GM10847 (cell line): ENCODE data around the gene NTM.

Experiments
- POLR2A ChIP-seq: IDR thresholded peaks from 2 replicates; pipeline ENCODE4 v1.6.1; 2011; ENCODE audit not compliant: insufficient read length; ENCODE audit errors: extremely low read depth

Gene NTM

DNA sequence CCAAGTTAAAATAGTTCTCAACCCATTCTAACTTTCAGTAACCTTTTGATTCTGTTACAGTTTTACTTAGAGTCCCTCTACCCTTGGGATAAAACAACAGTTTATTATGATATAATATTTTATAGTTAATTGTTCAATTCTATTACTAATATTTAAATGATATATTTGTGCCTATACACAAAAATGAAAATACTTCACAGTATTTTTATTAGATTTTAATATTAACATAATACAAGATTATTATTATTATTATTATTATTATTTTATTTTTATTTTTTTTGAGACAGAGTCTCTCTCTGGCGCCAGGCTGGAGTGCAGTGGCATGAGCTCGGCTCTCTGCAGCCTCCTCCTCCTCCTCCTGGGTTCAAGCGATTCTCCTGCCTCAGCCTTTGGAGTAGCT is 416.7 kb downstream of the NTM start:
- TF ChIP-seq POLR2A, result no peak

DNA sequence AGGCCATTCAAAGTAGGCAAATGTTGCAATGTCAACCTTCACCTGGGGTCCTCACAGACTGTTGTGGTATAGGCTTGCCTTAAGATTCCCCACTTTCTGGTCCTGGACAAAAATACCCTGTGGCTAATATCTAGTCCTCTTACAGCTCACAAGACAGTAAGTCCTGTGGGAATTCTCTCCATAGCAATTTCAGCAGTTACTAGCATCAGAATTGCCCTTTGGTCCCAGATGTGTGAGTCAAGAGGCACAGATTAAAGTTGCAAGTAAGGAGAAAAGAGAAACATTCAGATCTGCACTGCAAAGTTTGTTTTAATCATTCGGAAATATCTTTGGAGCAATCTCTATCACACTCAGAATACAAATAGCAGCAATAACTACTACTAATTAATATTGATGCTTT is 420.2 kb downstream of the NTM start:
- TF ChIP-seq POLR2A, result no peak

DNA sequence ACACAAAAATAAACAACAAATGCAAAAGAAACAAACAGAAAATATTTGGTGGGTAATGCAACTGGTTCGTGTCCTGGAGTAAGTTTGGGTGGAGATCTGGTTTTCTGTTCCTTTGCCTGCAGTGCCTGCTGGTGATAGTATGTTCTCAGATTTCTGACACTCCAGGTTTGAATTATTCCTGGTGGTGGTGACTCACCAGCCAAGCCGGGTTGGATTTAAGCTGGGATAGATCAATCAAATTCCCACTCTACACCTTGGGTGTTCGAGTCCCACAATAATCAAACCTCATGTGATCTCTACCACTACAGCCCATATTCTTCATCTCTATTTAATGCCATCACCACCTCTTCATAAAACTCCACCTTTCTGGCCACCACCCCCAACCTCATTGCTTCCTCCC is 421.8 kb downstream of the NTM start:
- TF ChIP-seq POLR2A, result no peak

DNA sequence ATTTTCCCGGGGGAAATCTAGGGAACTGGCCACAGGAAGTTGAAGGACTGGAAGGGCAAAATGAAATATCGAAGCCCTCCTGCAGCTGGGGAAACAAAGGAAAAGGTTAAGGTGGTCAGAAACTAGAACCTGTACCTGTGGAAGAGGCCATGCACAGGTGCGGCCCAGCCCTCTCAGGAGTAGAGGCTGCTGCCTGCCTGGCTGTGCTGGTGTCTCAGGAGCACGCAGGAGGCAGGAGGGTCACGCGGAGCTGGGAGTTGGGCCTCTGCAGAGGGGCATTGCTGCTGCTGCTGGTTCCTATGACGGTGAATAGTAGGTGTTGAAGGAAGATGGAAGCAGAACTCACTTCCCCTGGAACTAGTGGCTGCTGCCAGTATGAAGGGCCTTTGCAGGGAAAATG is 425.7 kb downstream of the NTM start:
- no peak for TF ChIP-seq POLR2A

- no peak for TF ChIP-seq POLR2A
Observed at GRCh38 chr11:131796541-131796940, 426.1 kb downstream of the NTM start.

GRCh38 chr11:131800452-131800851 is 430.0 kb downstream of the NTM start:
- no peak for TF ChIP-seq POLR2A

DNA sequence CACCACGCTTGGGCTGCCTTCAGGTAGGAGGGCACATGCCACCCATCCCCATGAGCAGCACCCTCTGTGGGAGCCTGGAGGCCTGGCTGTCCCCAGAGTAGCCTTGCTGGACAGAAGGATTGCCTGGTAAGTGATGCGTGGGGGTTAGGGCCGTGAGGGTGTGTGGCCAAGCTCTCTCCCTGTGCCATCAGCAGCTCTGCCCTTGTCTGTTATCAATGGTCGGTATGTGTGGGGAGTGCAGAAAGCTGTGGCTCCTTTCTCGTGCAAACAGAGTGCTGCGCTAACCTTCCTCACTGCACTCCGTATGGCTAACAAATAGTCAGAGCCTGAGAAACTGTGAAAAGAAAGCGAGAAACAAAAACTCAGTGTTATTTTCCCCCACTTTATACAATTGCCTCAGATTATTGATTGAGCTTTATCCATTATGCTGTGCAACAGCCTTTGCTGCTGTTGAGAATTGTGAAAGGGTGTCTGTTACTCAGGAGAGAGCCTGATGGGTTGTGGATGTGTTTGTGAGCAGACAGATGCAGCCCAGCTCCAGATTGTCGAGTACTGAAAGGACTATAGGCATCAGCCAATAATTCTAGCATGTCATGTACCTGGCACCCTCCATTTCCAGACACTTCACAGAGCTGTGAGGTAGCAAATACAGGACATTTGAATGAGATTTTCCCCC is 432.2 kb downstream of the NTM start:
- TF ChIP-seq POLR2A, result no peak

- no peak for TF ChIP-seq POLR2A
Observed at GRCh38 chr11:131807876-131808275, 437.5 kb downstream of the NTM start.

- no peak for TF ChIP-seq POLR2A
Observed at GRCh38 chr11:131808470-131808869, 438.1 kb downstream of the NTM start.

DNA sequence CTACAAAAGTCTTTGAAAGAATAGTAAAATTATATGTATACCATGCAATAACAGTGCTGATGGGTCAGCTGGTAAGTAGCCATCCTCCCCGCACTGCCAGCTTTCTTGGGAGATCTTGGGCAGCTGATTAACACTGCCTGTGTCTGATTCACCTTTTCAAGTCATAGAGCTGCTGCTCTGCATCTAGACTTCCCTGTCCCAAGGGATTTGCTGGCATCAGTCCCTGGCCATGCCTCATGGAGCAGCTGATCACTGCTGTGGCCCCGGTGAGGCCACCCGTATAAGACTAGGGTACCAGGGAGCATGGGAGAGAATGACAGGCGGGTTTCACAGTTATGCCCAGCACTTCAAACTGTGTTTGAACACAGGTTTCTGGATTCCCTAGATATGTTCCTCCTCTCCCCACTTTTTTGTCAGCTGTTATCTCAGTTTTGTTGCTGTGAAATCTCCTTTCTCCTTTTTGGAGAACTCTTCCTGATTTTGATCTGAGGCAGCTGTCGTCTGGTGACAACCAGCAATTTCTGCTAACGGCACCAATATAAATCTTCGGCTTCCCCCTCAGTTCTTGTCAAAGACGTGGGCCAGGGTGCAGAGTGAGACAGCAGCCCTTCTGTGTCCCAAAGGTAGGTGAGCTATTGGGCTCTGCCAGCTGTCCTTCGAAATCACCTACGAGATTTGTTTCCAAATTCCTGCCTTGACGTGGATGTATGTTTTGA is 438.9 kb downstream of the NTM start:
- no peak for TF ChIP-seq POLR2A

- TF ChIP-seq POLR2A, result no peak
Observed at GRCh38 chr11:131810541-131810940, 440.1 kb downstream of the NTM start.

- TF ChIP-seq POLR2A, result no peak
Observed at GRCh38 chr11:131811383-131811782, 441.0 kb downstream of the NTM start.

GRCh38 chr11:131814108-131814507 is 443.7 kb downstream of the NTM start:
- no peak for TF ChIP-seq POLR2A

DNA sequence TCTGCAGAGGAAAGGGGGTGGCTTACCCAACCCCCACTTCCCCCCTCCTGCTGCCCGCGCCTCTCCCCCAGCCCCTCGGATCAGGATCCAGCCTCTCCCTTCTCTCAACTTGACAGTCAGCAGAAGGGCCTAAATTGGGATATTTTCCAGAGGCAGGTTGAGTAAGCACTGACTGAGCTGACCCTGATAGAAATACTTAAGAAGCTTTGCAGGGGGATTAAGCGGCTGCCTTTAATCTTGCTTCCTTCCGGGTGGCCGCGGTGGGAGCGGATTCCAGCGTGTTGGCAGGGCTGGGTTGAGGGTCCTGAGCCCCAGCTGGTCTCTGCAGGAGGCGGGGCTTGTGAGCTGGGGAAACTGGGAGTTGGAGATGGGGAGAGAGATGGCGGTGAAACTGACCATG is 445.2 kb downstream of the NTM start:
- TF ChIP-seq POLR2A, result no peak

- TF ChIP-seq POLR2A, result no peak
Observed at GRCh38 chr11:131816051-131816450, 445.6 kb downstream of the NTM start.

GRCh38 chr11:131817687-131818188 is 447.3 kb downstream of the NTM start:
- no peak for TF ChIP-seq POLR2A

- no peak for TF ChIP-seq POLR2A
Observed at GRCh38 chr11:131819865-131820264, 449.4 kb downstream of the NTM start.
